Measurements from ENCODE around the gene FARP1. TPM values are rescaled to one million over a fixed set of nuclear protein-coding genes. Genes with fewer than 3 reads are reported as not detected.
"Not testable (repeated sequence)": the region's sequence is repeated elsewhere in the genome, so short reads cannot be mapped to it uniquely, and the experiment has no call there.

Gene FARP1
- total and polyA plus RNA-seq, 2 donors = 30.6 to 81.7 TPM

GRCh38 chr13:98223741-98224140 lies 80.8 kb downstream of the FARP1 start:
- DNase-seq (ENCODE audit: extremely low spot score) = no peak
- Histone ChIP-seq H3K4me1 (ENCODE audit: insufficient read depth) (no peaks in the 10 kb centered on the region), H3K27ac (ENCODE audit: low read depth) (no peak overlapping the region), H3K36me3 (ENCODE audit: insufficient read depth) (no peaks in the 10 kb centered on the region), H3K4me3 (ENCODE audit: low read depth, low read length) (no peak overlapping the region)

DNA sequence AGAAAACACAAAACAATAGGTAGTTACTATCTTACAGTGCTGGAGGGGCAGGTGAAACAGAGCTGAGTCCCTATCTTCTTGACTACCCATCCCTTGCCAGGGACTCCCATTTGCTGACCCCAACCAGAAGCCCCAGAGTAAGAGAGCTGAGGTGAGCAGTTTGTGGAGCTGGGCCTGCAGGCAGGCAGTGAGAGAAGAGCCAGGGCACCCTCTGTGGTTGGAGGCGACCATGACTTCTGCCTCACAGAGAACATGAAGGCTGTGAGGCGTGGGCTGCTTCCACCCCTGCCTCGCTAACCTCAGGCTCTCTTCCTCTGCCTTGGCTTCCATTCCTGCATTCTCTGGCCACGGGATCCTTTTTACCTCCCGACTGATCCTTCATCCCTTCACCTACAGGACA lies 81.7 kb downstream of the FARP1 start:
- DNase-seq (ENCODE audit: extremely low spot score) = no peak
- Histone ChIP-seq H3K4me1 (ENCODE audit: insufficient read depth) (no peaks in the 10 kb centered on the region), H3K4me3 (ENCODE audit: low read depth, low read length) (no peak overlapping the region), H3K27ac (ENCODE audit: low read depth) (peak overlapping the region; percentile 52), H3K36me3 (ENCODE audit: insufficient read depth) (no peaks in the 10 kb centered on the region)
- WGBS = 74% methylated on average over 5 of the region's 5 CpGs

- Histone ChIP-seq H3K27ac (ENCODE audit: low read depth) (no peak overlapping the region), H3K36me3 (ENCODE audit: insufficient read depth) (no peaks in the 10 kb centered on the region), H3K4me1 (ENCODE audit: insufficient read depth) (no peaks in the 10 kb centered on the region), H3K4me3 (ENCODE audit: low read depth, low read length) (no peak overlapping the region)
- WGBS = 67% methylated on average over 20 of the region's 20 CpGs
- DNase-seq (ENCODE audit: extremely low spot score) = no peak
These were observed 82.4 kb downstream of the FARP1 start for GRCh38 chr13:98225036-98225940.

- peak; percentile 61 for DNase-seq (ENCODE audit: extremely low spot score)
- 72% methylated on average over 5 of the region's 5 CpGs for WGBS
- H3K4me3 ChIP-seq (ENCODE audit: low read depth, low read length) = no peak overlapping the region
- H3K27ac ChIP-seq (ENCODE audit: low read depth) = no peak overlapping the region
- H3K36me3 ChIP-seq (ENCODE audit: insufficient read depth) = no peaks in the 10 kb centered on the region
- no peaks in the 10 kb centered on the region for H3K4me1 ChIP-seq (ENCODE audit: insufficient read depth)
These were observed 83.6 kb downstream of the FARP1 start for GRCh38 chr13:98226496-98226895.

DNA sequence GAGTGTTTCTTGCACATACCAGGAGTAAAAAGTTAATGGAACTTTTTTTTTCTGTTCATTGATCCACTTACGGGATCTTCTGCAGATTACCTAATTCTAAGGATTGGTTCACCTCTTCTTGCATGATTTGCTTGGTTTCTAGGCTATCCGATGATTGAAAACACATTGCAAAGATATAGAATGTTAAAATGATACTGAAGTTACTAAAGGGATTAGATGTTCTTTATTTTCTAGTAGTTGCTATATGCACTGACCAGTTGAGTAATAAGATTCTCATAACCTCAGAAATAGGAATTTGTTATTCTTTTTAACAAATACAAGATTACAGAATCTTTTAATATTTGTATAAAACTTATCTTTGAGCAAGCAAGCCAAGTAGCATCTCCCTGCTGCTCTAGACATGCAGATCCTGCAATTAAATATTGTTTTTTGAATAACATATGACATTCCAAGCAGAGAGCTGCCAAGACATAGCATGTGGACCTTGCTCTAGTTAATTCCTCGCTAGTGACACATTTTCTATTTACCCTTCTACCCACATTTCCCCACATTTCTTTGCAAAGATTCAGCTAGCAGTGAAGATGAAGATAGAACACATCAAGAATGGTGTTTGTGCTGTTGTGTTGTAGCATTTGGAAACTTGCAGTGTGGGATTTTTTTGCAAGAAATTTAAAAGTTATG lies 85.9 kb downstream of the FARP1 start:
- WGBS = 47% methylated on average over 3 of the region's 3 CpGs
- Histone ChIP-seq H3K36me3 (ENCODE audit: insufficient read depth) (no peaks in the 10 kb centered on the region), H3K27ac (ENCODE audit: low read depth) (no peak overlapping the region), H3K4me3 (ENCODE audit: low read depth, low read length) (no peak overlapping the region), H3K4me1 (ENCODE audit: insufficient read depth) (no peaks in the 10 kb centered on the region)
- DNase-seq (ENCODE audit: extremely low spot score) = no peak

- H3K4me1 ChIP-seq (ENCODE audit: insufficient read depth); H3K27ac ChIP-seq (ENCODE audit: low read depth); H3K36me3 ChIP-seq (ENCODE audit: insufficient read depth); DNase-seq (ENCODE audit: extremely low spot score); H3K4me3 ChIP-seq (ENCODE audit: low read depth, low read length): not testable (repeated sequence)
- WGBS = 94% methylated on average over 4 of the region's 4 CpGs
These were observed 87.9 kb downstream of the FARP1 start for GRCh38 chr13:98230762-98231161.

GRCh38 chr13:98232456-98232855 lies 89.6 kb downstream of the FARP1 start:
- Histone ChIP-seq H3K4me3 (ENCODE audit: low read depth, low read length) (no peak overlapping the region), H3K4me1 (ENCODE audit: insufficient read depth) (no peaks in the 10 kb centered on the region), H3K27ac (ENCODE audit: low read depth) (no peak overlapping the region), H3K36me3 (ENCODE audit: insufficient read depth) (no peaks in the 10 kb centered on the region)
- 76% methylated on average over 4 of the region's 4 CpGs for WGBS
- no peak for DNase-seq (ENCODE audit: extremely low spot score)

DNA sequence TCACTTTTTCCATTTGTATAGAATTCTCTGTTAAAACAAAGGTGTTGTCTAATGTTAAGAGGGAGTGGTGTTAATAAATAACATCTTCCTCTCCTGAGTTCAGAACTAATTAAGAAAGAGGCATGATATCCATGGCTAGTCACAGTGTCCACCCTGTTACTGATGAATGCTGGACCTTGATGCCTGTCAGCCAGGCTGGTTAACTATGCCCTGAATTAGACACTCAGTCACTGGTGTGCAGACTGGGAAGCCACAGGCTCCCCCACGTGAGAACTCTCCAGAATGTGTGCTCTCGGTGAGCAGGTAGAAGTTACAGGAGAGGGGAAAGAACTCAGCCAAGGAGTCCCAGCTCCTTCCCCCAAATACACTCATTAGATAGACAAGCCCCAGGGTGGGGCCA lies 90.2 kb downstream of the FARP1 start:
- no peak for DNase-seq (ENCODE audit: extremely low spot score)
- H3K4me1 ChIP-seq (ENCODE audit: insufficient read depth) = no peaks in the 10 kb centered on the region
- no peak overlapping the region for H3K4me3 ChIP-seq (ENCODE audit: low read depth, low read length)
- H3K36me3 ChIP-seq (ENCODE audit: insufficient read depth) = no peaks in the 10 kb centered on the region
- WGBS = 78% methylated on average over 2 of the region's 2 CpGs
- H3K27ac ChIP-seq (ENCODE audit: low read depth) = no peak overlapping the region

DNA sequence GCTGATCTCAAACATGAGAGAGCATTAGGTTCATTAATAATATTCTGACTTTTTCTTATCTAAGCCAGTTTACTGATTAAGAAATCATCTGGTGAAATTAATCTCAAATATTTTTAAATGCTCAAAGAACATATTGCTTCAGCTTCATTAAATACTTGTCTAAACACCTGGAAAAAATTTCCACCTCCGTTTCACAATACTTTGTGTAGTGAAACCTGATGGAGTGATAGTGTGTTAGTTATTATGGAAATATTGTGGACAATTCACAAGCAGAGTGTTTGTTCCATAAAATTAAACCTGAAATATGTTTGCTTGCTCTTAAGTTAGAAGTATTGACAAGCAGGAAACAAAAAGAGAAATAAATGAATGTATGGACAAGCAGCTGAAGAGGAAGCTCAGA lies 91.5 kb downstream of the FARP1 start:
- no peak overlapping the region for H3K27ac ChIP-seq (ENCODE audit: low read depth)
- WGBS = 38% methylated on average over 1 of the region's 1 CpG

GRCh38 chr13:98236197-98236596 lies 93.3 kb downstream of the FARP1 start:
- no peak for DNase-seq (ENCODE audit: extremely low spot score)
- no peaks in the 10 kb centered on the region for H3K36me3 ChIP-seq (ENCODE audit: insufficient read depth)
- no peak overlapping the region for H3K4me3 ChIP-seq (ENCODE audit: low read depth, low read length)
- WGBS = 86% methylated on average over 6 of the region's 6 CpGs
- no peaks in the 10 kb centered on the region for H3K4me1 ChIP-seq (ENCODE audit: insufficient read depth)
- H3K27ac ChIP-seq (ENCODE audit: low read depth) = no peak overlapping the region

More for the DNA sequence above, 91.5 kb downstream of the FARP1 start:
- H3K36me3 ChIP-seq (ENCODE audit: insufficient read depth) = no peaks in the 10 kb centered on the region
- DNase-seq (ENCODE audit: extremely low spot score) = no peak
- H3K4me1 ChIP-seq (ENCODE audit: insufficient read depth) = no peaks in the 10 kb centered on the region
- H3K4me3 ChIP-seq (ENCODE audit: low read depth, low read length) = no peak overlapping the region

- Histone ChIP-seq H3K36me3 (ENCODE audit: insufficient read depth) (no peaks in the 10 kb centered on the region), H3K27ac (ENCODE audit: low read depth) (no peak overlapping the region), H3K4me1 (ENCODE audit: insufficient read depth) (no peaks in the 10 kb centered on the region), H3K4me3 (ENCODE audit: low read depth, low read length) (no peak overlapping the region)
- DNase-seq (ENCODE audit: extremely low spot score) = no peak
- WGBS = 82% methylated on average over 8 of the region's 8 CpGs
These were observed 94.4 kb downstream of the FARP1 start for GRCh38 chr13:98237331-98237730.

GRCh38 chr13:98239162-98240076 lies 96.5 kb downstream of the FARP1 start:
- WGBS = 86% methylated on average over 14 of the region's 14 CpGs
- Histone ChIP-seq H3K4me3 (ENCODE audit: low read depth, low read length) (no peak overlapping the region), H3K27ac (ENCODE audit: low read depth) (no peak overlapping the region), H3K36me3 (ENCODE audit: insufficient read depth) (no peaks in the 10 kb centered on the region), H3K4me1 (ENCODE audit: insufficient read depth) (no peaks in the 10 kb centered on the region)
- DNase-seq (ENCODE audit: extremely low spot score) = no peak

DNA sequence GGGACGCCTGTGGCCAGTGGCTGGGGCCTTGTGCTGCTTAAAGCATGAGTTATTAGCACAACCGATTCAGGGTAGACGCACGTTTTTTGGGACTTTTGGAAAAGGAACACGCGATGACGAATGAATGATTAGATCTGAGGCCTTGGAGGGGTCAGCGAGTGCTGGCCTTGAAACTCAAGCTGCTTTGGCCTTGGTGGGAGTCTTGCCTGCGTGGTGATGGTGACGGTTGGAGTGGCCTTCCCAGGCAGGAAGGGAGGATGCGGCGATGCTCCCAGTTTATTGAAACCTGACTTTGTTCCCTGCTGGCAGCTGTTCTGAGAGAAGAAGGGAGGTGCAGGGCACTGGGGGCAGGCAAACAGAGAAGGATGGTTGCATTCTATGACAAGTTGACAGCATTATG lies 97.2 kb downstream of the FARP1 start:
- 91% methylated on average over 12 of the region's 12 CpGs for WGBS
- Histone ChIP-seq H3K36me3 (ENCODE audit: insufficient read depth) (no peaks in the 10 kb centered on the region), H3K4me1 (ENCODE audit: insufficient read depth) (no peaks in the 10 kb centered on the region), H3K27ac (ENCODE audit: low read depth) (no peak overlapping the region), H3K4me3 (ENCODE audit: low read depth, low read length) (no peak overlapping the region)
- DNase-seq (ENCODE audit: extremely low spot score) = no peak

All from urinary bladder (tissue), 4 donors.